ENCODE data around the gene HIKESHI. TPM values are rescaled to one million over a fixed set of nuclear protein-coding genes. Genes with fewer than 3 reads are reported as not detected.
"Not testable (repeated sequence)": the region's sequence is repeated elsewhere in the genome, so short reads cannot be mapped to it uniquely, and the experiment has no call there.

HIKESHI gene
- total RNA-seq, 1 experiment from 2014 or later = 53.9 TPM

- Mint-ChIP-seq H3K9me3 (ENCODE audit: unreplicated experiment) (no peaks in the 10 kb centered on the region), H3K4me1 (ENCODE audit: insufficient read depth, unreplicated experiment) (peaks cover 6% of the 10 kb centered on the region), H3K4me3 (ENCODE audit: unreplicated experiment) (no peak overlapping the region), H3K27ac (ENCODE audit: low read depth, unreplicated experiment) (no peak overlapping the region), H3K36me3 (ENCODE audit: insufficient read depth, unreplicated experiment) (no peaks in the 10 kb centered on the region), H3K27me3 (ENCODE audit: insufficient read depth, unreplicated experiment) (no peaks in the 10 kb centered on the region)
- BruUV-seq (replicated peaks) = no TSS peak
- no peak for DNase-seq (ENCODE audit: unreplicated experiment)
- ChIA-PET CTCF (interaction anchor here (0.7 to 0.9 kb wide), 2 partner anchors 223 to 438 kb away, joined by 4 to 5 read pairs; partner anchors contain the start of gene CCDC83), POLR2A (interaction anchor here (0.6 to 1.2 kb wide), 3 partner anchors 9 to 344 kb away, joined by 3 to 4 read pairs (median 4); partner anchors contain the start of gene HIKESHI)
- intact Hi-C loops (cut with micrococcal nuclease) = loop anchor here (1.0 to 5.0 kb wide), 5 partner anchors 250 to 696 kb away; partner anchors contain the start of gene CCDC83
- TF ChIP-seq, protein P1, sequence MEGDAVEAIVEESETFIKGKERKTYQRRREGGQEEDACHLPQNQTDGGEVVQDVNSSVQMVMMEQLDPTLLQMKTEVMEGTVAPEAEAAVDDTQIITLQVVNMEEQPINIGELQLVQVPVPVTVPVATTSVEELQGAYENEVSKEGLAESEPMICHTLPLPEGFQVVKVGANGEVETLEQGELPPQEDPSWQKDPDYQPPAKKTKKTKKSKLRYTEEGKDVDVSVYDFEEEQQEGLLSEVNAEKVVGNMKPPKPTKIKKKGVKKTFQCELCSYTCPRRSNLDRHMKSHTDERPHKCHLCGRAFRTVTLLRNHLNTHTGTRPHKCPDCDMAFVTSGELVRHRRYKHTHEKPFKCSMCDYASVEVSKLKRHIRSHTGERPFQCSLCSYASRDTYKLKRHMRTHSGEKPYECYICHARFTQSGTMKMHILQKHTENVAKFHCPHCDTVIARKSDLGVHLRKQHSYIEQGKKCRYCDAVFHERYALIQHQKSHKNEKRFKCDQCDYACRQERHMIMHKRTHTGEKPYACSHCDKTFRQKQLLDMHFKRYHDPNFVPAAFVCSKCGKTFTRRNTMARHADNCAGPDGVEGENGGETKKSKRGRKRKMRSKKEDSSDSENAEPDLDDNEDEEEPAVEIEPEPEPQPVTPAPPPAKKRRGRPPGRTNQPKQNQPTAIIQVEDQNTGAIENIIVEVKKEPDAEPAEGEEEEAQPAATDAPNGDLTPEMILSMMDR (IDR thresholded peaks at IDR 0.05; ENCODE audit: unreplicated experiment) = no peak
Observed at GRCh38 chr11:86292912-86293616, 9.0 kb upstream of the HIKESHI start.

- TF ChIP-seq, protein P1 (IDR thresholded peaks at IDR 0.05; ENCODE audit: unreplicated experiment) = no peak
- BruUV-seq (replicated peaks) = no TSS peak
- H3K27ac Mint-ChIP-seq (ENCODE audit: low read depth, unreplicated experiment) = no peak overlapping the region
- ChIA-PET POLR2A (interaction anchor here (1.1 to 1.2 kb wide), 2 partner anchors 8 to 345 kb away, joined by 4 read pairs; partner anchors contain the start of gene HIKESHI), CTCF (interaction anchor here (0.5 to 0.9 kb wide), 4 partner anchors 8 to 657 kb away, joined by 3 to 4 read pairs (median 3); partner anchors contain the start of genes CCDC83 and HIKESHI)
- H3K4me3 Mint-ChIP-seq (ENCODE audit: unreplicated experiment) = no peak overlapping the region
- H3K9me3 Mint-ChIP-seq (ENCODE audit: unreplicated experiment) = no peaks in the 10 kb centered on the region
- no peak for DNase-seq (ENCODE audit: unreplicated experiment)
- H3K4me1 Mint-ChIP-seq (ENCODE audit: insufficient read depth, unreplicated experiment) = peaks cover 6% of the 10 kb centered on the region
- intact Hi-C loops (cut with micrococcal nuclease) = loop anchor here (5.0 kb wide), 2 partner anchors 602 to 697 kb away; no protein-coding TSS in a partner anchor
- H3K27me3 Mint-ChIP-seq (ENCODE audit: insufficient read depth, unreplicated experiment) = no peaks in the 10 kb centered on the region
- H3K36me3 Mint-ChIP-seq (ENCODE audit: insufficient read depth, unreplicated experiment) = no peaks in the 10 kb centered on the region
Observed at GRCh38 chr11:86294026-86294425, 8.0 kb upstream of the HIKESHI start.

DNA sequence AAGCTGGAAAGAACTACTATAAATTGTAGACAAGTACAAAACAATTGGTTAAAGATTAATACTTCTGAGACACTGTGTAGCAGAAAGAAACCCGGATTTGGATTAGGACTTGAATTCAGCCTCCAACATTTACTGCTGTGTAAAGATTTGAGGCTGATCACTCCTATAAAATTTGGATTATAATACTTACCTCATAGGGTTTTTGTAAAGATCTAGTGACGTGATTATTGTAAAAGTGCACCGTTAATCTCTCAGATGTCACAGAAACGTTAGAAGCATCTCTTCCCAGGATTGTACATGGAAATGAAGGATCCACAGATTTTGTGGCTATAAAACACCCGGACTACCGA is 323 bp upstream of the HIKESHI start:
- no peak for DNase-seq (ENCODE audit: unreplicated experiment)
- Mint-ChIP-seq H3K36me3 (ENCODE audit: insufficient read depth, unreplicated experiment) (peaks cover 5% of the 10 kb centered on the region), H3K4me3 (ENCODE audit: unreplicated experiment) (peak overlapping the region; percentile 99), H3K27me3 (ENCODE audit: insufficient read depth, unreplicated experiment) (no peaks in the 10 kb centered on the region), H3K4me1 (ENCODE audit: insufficient read depth, unreplicated experiment) (peaks cover 12% of the 10 kb centered on the region), H3K27ac (ENCODE audit: low read depth, unreplicated experiment) (peak overlapping the region; percentile 98), H3K9me3 (ENCODE audit: unreplicated experiment) (no peaks in the 10 kb centered on the region)
- TF ChIP-seq, protein P1 (IDR thresholded peaks at IDR 0.05; ENCODE audit: unreplicated experiment) = no peak
- POLR2A ChIA-PET = interaction anchor here (0.8 to 1.7 kb wide), 8 partner anchors 12 to 654 kb away, joined by 3 to 10 read pairs (median 4); partner anchors contain the start of gene TMEM126A
- CTCF ChIA-PET = interaction anchor here (0.7 to 2.0 kb wide), 3 partner anchors 10 to 377 kb away, joined by 3 to 9 read pairs (median 3); no protein-coding TSS in a partner anchor
- BruUV-seq (replicated peaks) = no TSS peak
- intact Hi-C loops (cut with micrococcal nuclease) = no loop called here

DNA sequence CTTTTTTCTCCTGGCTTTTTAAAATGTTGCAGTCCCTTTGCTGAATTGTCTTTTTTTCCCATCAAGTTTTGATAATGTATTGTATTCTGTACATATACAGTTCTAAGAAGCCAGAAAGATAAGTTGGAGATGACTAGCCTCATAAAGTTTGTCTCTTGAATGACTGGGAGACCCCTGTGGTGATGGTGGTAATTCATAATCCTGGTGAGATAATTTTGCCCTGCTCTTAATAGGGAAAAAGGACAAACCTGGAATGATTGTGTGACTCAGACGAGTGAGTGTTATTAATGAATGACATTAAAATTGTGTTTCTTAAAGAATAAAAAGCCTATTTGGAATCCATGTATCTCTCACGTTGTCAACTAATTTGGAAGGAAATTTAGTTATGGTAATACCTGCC is 1.2 kb downstream of the HIKESHI start:
- DNase-seq (ENCODE audit: unreplicated experiment) = no peak
- no TSS peak for BruUV-seq (replicated peaks)
- intact Hi-C loops (cut with micrococcal nuclease) = no loop called here
- ChIA-PET POLR2A (interaction anchor here (0.7 to 1.7 kb wide), 7 partner anchors 13 to 656 kb away, joined by 3 to 7 read pairs (median 4); partner anchors contain the start of genes CCDC83 and TMEM126A), CTCF (interaction anchor here (0.7 to 1.0 kb wide), 2 partner anchors 60 to 152 kb away, joined by 3 to 4 read pairs; no protein-coding TSS in a partner anchor)
- no peaks in the 10 kb centered on the region for H3K27me3 Mint-ChIP-seq (ENCODE audit: insufficient read depth, unreplicated experiment)
- H3K9me3 Mint-ChIP-seq (ENCODE audit: unreplicated experiment) = no peaks in the 10 kb centered on the region
- peaks cover 12% of the 10 kb centered on the region for H3K4me1 Mint-ChIP-seq (ENCODE audit: insufficient read depth, unreplicated experiment)
- peak overlapping the region; percentile 98 for H3K27ac Mint-ChIP-seq (ENCODE audit: low read depth, unreplicated experiment)
- TF ChIP-seq, protein P1 (IDR thresholded peaks at IDR 0.05; ENCODE audit: unreplicated experiment) = no peak
- H3K4me3 Mint-ChIP-seq (ENCODE audit: unreplicated experiment) = peak overlapping the region; percentile 99
- peaks cover 7% of the 10 kb centered on the region for H3K36me3 Mint-ChIP-seq (ENCODE audit: insufficient read depth, unreplicated experiment)

- CTCF ChIA-PET; BruUV-seq (replicated peaks): not testable (repeated sequence)
Observed at GRCh38 chr11:86308710-86309109, 6.7 kb downstream of the HIKESHI start.

More at GRCh38 chr11:86308710-86309109, 6.7 kb downstream of the HIKESHI start:
- H3K27ac Mint-ChIP-seq (ENCODE audit: low read depth, unreplicated experiment); H3K4me1 Mint-ChIP-seq (ENCODE audit: insufficient read depth, unreplicated experiment); H3K9me3 Mint-ChIP-seq (ENCODE audit: unreplicated experiment); H3K27me3 Mint-ChIP-seq (ENCODE audit: insufficient read depth, unreplicated experiment); H3K4me3 Mint-ChIP-seq (ENCODE audit: unreplicated experiment); DNase-seq (ENCODE audit: unreplicated experiment); POLR2A ChIA-PET; intact Hi-C loops (cut with micrococcal nuclease): not testable (repeated sequence)
- H3K36me3 Mint-ChIP-seq (ENCODE audit: insufficient read depth, unreplicated experiment) = peaks cover 44% of the 10 kb centered on the region

All from MCF 10A (cell line).